GM21619 (cell line): ENCODE measurements around the gene EDEM3.
"Not testable (repeated sequence)": the region's sequence is repeated elsewhere in the genome, so short reads cannot be mapped to it uniquely, and the experiment has no call there.

ENCODE experiments used
- ATAC-seq: cut with Tn5 transposase; IDR thresholded peaks from one replicate; pipeline ENCODE4 v1.9.1; 2021; ENCODE audit not compliant: unreplicated experiment

EDEM3 gene

DNA sequence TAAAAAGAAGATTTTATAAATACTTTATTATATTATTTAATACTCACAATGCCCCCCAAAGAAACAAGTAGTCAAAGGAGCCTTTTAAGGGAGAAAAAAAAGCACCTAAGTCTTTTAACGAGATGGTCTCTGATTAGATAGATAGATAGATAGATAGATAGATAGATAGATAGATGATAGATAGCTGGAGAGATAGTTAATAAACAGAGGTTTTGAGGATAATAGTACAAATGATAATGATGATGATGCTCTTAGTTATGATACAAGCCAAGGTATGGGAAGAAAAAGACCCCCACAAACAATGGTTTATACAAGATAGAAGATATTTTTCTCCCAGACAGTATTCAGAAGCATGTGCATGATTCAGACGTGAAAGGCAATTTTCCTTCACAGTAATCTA, 14.6 kb upstream of the EDEM3 start:
- ATAC-seq: no peak

DNA sequence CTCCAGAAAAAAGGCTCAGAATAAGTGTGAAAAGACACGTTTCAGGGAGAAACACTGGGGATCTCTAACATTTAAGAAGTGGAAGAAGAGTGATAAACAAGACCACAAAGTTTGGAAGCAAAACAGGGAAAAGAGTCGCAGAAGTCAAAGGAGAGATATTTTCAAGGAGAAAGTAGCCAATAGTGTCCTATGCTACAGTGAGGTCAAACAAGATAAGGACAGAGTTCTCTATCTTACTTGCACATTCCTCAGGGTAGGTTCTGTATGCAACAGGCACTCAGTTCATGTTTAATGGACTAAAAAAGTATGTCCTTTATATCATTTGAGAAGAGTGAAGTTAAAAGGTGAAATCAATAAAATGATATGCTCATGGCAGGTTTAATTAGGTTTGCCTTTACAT, 13.8 kb upstream of the EDEM3 start:
- ATAC-seq: no peak

DNA sequence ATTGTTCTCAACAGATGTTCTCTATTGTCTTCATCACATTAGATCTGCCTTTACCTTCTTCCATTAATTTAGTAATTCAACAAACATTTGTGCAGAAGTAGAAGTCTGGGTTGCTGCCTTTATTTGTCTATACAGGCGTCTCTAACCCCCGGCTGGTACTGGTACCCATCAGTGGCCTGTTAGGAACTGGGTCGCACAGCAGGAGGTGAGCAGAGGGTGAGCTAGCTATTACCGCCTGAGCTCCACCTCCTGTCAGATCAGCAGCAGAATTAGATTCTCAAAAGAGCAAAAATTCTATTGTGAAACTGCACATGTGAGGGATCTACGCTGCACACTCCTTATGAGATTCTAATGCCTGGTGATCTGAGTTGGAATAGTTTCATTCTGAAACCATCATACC, 12.9 kb upstream of the EDEM3 start:
- no peak for ATAC-seq

DNA sequence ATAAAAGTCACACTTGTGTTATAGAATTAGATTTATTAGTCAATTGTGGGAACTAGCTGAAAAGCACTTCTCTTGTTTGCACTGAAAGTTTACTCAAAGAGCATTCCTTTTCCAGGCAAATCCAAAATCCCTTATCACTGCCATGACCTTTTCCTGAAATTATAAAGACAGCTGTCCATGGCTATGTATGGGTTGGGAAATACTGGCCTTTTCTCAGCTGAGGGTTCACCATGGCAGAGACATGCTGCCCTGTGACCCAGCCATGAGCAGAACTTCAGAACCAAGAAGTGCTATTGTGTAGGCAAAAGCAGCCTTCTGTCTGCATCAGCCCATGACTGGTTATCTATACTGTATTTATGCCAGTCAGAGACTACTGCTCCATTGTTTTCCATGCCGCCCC, 9.8 kb upstream of the EDEM3 start:
- ATAC-seq: no peak

DNA sequence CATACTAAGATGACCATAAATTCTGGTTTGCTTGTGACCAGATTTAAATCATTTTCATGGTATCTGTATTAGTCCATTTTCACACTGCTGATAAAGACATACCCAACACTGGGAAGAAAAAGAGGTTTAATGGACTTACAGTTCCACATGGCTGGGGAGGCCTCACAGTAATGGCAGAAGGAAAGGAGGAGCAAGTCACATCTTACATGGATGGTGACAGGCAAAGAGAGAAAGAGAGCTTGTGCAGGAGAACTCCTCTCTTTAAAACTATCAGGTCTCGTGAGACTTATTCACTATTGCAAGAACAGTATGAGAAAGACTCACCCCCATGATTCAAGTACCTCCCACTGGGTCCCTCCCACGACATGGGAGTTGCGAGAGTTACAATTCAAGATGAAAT, 8.9 kb upstream of the EDEM3 start:
- ATAC-seq: not testable (repeated sequence)

DNA sequence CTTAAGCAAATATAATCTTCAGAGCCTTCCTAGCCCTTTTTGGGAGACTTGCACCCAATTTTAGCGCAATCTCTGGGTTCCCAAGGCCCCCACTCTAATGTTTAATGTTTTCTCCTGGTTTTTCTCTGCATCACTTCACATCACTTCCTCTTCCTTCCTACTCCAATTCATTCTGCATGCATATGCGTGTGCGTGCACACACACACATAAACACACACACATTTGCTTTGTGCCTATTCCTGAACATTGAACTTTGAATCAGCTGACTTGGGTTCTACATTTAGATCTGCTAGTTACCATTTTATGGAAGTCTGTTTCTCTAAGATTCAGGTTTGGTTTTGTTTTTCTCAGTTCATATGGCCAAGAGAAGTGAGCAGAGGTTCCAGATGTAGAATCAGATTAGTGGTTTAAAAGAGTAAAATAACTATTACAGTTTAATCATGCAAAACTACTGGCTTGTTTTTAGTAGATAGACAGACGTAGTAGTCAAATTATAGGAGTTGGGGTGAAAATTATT, 7.4 kb upstream of the EDEM3 start:
- ATAC-seq: no peak

DNA sequence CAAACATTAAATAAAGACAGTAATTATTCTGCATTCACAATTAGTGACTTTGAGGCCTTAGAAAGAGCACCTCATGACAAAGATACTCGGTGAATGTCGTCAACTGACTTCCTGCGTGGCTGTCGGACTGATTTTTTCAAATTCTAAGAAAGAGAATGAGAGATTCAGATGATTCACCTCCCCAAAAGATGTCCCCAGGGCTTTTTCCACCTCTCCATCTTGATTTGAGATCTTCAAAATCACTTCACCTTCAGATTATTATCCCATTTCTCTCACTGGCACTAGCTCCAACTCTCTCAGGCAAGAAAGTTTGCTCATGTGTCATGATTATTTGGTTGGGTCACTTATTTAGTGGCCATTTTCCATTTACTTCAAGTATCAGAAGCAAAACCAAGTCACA, 5.0 kb upstream of the EDEM3 start:
- no peak for ATAC-seq

DNA sequence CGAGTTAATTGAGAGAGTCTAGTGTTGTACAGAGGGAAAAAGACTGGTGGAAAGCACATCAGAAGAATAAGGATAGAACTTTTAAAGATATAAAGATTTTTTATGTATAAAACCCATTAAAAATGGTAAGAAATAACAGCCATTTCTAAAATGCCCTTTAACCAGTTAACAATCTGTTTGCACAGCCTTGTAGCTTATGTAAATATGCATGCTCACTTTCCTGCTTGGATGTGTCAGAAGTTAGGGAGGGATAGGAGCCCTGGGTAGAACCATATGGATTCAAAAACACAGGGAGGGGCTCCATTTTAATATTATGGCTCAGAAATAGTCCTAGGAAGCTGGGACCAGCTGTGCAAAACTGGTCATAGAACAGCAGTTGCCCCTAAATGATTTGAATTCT, 4.5 kb upstream of the EDEM3 start:
- no peak for ATAC-seq

DNA sequence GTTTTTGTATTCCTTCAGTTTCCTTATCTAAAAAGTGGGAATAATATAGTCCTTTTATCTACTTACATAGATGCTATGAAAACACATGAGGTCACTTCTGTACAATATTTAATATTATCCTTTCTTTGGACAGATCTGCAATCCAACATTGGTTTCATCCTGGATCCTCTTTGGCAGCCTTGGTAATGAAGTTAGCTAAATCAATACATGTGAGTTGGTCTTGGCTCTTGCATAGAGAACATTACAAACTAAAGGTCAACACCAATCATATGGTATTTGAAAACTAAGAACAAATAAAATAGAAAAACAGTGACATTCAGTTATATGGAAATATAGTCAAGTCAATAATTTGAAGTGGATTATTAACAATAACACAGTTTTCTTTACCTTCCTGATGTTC, 3.2 kb upstream of the EDEM3 start:
- no peak for ATAC-seq

DNA sequence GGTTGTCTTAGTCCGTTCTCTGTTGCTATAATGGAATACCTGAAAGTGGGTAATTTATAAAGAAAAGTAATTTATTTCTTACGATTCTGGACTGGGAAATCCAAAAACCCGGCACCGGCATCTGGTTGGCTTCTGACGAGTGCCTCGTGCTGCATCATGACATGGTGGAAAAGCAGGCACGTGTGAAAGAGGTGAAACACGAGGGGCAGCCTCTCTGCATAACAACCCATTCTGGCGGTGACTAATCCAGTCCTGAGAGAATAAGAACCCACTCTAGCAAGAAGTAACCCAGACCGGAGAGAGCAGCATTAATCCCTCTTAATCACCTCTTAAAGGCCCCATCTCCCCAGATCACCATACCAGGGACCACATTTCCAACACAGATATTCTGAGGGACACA, 2.7 kb upstream of the EDEM3 start:
- ATAC-seq: no peak

DNA sequence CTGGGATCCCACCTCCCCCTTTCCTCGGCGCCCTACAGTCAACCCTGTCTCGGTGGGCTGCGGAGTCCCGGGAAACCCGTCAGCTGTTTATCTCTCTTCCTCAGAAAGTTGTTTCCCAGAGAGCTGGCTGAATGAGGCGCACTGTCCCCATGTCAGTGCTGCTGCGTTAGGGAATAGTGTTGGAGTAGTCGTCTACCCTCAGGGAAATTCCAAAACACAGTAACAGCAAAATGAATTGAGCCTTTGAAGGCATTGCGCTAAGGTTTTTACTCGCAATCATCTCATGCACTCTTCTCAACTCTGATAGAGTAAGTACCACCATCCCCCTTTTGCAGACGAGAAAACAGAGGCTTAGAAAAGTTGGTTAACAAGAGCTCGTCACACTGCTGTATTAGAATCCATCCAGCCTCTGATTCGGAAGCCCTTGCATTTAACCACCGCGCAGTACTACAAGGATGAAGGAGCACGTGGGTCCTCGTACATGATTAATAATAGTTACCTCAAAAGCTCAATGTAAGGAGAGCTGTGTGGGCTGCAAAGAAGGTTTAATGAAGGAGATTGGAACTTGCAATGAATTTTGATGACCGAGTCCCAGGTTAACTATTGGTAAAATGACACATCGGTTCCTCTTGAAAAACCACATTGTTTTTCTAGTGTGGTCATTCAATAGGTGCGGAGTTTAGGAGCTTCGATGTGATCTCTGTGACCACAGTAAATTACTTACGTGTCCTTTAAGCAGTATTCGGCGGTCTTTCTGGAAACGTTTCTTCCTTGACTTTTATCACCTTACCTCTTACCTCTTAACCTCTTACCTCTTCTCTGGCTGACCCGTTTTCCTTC, 788 bp upstream of the EDEM3 start:
- ATAC-seq: peak; percentile 1

DNA sequence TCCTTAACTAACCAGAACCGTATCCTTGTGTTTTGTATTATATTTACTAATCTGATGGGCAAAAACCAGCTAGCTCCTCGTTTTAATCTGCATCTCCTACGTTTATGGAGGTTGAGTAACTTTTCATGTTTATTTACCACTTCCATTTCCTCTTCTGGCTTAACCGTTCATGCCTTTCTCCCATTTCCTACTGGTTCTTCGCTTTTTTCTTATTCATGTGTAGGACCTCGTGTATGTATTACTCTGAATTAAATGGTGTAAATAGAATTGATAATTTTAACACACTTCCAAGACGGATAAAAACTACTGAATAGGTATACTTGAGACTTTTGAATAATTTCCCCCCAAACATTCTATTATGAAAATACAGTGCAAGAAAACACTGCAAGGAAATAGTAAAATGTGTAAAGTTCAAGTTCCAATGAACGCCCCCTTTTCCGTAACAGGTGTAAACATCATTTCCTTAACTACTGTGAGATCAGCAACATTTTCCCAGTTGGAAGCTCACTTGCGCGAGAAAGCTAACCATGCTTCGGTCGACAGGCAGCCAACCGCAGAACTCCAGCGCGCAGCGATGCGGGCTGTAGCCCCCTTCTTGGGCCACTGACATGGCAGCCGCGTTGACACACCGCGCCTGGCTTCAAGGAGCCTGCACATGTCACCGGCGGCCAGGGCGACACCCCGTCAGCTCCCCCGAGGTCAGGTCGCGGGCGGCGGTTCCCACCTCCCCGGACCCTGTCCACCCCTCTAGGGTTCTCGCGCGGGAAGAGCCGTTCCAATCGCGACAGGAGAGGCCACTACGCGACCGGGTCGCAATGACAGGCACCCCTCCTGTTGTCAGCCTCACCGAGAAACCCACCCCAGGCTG, 816 bp downstream of the EDEM3 start:
- ATAC-seq: peak; percentile 4

DNA sequence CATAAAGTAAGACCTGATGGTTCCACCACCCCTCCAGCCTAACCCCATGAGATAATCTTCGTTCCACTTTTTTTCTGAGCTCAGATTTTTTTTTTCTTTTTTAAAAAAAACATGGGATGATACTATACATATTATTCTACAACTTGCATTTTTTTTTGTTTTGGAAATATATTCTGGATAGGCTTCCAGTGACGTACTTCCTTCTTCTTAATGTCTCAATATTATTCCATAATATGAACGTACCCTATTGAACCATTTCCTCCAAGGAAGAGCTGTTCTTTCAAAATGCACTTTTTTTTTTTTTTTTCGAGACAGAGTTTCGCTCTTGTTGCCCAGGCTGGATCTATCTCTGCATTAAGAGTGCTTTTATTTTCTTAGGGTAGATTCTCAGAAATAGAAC, 1.5 kb downstream of the EDEM3 start:
- no peak for ATAC-seq

DNA sequence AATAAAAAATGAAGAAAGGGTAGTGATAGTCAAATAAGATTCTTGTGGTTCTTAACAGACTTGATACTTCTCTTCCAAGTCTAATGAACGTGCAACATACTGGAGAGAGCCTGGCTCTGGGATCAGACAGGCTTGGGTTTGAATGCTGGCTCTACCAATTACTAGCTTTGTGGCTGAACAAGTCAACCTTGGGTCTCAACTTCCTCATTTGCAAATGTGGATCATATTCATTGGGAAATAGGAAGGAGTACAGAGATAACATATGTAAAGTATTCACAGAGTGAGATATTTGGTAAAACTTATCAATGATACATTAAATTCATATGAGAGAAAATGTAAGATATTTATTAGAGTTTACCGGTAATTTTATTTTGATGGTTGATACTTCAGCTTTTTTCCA, 2.0 kb downstream of the EDEM3 start:
- ATAC-seq: no peak

DNA sequence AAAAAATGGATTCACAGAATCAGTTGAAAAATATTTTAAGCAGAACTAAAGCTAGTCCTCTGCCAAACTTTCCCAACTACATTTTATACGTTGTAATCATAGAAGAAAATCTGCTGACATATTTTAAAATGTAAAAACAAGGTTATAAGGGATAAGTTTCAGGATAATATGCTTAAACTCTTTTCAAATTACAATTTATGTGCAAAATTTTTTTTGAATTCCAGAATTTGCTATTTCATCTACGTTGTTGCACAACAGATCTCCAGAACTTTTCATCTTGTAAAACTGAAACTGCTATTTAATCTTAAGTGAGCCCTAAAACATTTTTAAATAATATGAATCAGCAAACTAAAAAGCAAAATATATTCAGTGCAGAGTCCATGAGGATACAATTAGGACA, 5.9 kb downstream of the EDEM3 start:
- no peak for ATAC-seq

DNA sequence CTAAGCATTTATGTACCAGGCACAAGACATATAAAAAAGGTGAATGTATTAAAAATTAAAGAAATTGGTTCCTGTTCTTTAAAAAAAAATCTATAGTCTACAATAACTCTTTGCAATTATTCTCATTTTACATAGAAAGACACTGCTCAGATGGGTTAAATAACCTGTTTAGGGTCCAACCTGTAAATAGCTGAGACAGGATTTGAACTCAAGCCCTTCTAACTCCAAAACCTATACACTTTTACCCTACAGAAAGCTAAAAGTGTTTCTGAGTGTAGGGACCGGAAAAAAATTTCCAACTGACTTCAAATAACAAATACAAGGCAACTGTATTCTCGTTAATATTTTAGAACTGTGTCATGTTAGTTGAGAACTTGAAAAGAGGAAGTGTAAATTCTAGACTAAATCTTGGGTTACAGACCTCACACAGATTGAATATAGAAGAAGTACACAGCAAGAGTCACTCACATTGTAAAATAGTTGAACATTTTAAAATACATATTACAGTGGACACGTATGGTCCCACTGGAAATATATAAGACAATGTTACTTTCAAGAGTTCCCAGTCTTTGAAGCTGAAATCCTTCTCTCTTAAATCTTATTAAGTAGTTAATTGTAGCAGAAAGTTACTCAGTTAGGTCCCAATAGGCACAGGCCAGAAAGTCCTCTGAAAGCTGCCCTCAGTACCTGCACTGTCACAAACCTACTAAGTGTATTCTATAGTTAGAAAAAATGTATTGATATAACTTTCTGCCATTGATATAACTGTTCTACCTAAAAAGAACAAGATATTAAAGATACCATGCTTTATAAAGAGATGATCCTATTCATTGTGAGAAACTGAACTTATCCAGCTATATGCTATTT, 7.3 kb downstream of the EDEM3 start:
- peak; percentile 80 for ATAC-seq

DNA sequence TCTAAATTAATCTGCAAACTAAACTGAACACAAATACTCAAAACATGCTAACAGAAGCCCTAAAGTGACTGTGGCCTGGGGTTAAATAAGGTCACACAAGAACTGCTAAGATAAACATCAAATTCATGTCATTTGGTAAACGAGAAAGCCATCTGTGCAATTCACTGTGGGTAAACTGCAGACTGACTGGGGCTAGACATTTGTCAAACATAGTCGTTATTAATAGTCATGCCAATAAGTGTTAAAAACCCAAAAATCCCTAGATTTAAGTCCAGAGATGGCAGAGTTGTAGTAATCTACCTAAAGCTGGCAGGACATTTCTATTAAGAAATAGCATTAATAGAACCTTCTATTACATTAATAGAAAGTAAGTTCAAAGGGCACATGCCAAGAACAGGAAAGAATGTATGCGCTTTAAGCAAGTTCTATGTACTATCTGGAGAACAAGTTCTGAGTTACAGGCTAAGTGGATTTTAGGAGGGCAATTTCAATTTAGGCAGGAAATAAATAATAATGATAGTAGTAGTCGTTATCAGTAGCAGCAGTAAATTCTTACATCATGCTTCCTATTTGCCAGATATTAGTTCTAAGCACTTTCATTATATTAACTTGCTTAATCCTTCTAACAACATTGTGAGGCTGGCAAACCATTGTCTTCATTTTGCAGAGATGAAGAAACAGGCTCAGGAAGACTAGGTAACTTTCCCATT, 8.6 kb downstream of the EDEM3 start:
- ATAC-seq: no peak

DNA sequence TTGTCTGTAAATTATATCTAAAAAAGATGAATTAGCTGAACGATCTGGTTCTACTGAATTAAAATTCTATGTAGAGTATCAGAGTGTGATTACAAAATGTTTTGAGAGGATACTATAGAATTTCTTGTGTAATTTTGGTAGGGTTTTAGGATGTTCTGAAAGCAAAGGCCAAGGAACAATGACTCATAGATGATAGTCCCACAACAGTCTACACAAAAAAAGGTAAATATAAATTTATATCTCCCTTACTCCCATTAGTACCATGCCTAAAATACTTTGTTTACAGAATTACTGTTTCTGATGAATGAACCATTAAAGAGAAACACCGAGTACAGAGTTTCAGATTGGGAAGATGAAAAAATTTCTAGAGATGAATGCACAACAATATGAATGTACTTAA, 9.5 kb downstream of the EDEM3 start:
- ATAC-seq: no peak

DNA sequence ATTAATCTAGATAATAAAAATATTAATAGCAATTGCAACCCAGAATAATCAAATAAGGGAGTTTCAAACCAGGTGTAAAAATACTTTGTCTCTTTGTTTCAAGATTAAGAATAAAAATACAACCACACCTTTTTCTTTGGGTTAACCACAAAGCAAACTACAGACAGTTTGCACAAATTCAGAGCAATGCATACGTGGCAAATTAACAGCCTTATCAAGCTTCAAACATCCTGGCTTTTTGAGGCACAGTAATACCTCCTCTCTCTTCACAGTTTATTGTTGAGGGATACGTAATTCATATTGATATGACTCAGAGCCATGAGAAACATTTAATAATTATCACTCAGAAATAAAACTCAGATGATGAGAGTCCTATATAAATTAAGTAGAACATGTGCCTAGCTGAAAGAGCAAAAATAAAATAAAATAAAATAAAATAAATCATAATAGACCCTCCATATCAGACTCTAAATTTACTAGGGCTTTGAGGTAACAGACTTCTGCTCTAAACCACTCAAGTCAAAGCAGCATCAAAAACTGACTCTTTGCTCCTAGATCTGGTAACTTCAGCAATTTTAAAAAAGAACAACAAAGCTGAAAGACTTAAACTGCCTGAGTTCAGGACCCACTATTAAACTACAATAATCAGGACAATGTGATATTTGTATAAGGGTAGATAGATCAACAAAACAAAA, 11.4 kb downstream of the EDEM3 start:
- peak; percentile 59 for ATAC-seq

DNA sequence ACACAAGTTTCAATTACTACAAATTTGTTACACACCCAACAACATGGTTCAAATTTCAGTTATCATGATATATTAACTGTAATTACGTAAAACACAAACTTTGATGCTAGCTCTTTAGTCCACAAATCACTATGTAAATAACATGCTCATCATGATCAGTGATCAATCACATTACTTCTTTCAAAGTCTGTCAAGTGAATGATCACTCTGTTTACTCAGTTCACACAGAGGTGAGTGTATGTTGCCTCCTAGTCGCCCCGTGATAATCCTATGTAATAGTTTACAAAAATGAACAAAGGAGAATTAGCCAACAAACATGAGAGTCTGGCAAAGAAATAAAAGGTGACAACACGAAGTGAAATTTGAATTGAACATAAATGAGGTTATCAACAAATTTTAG, 14.3 kb downstream of the EDEM3 start:
- ATAC-seq: no peak
